Measurements from ENCODE around the gene SEMA6C. TPM values are rescaled to one million over a fixed set of nuclear protein-coding genes. Genes with fewer than 3 reads are reported as not detected.

SEMA6C gene
- total RNA-seq, 1 experiment from 2014 or later: 8.2 TPM

DNA sequence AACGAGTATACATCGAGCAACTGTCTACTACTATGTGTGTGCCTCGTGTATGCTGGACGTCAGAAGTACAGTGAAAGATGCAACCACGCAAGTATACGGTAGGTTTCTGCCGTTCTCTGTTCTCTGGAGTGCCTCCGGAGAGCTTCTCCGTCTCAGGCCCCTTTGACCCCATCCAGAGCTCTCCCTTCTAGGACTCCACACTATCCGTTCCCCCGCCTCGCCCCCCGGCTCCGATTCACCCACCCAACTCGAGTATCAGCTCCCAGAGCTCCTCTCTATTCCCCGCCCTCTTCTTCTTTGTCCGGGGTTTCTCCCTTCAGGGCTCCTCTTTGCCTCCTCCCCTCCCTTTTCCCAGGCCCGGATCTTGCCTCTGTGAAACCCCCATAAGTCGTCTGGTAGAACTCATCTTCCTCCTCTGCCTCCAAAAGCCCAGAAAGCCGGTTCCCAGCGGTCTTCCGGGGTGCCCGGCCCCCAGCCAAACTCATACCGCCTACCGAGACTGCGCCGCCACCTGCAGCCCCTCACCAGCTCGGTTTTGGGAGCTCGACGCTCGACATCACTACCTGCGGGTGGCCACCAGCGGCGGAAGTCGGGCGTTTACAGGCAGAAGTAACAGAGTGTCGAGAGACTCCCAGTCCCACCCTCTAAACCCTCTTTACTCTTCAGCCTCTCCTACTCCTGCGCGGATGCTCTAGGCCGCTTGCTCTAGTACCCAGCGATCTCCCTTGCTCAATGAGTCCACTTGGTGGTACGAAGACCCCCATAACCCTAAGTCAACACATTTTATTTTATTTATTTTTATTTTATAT lies 43.4 kb upstream of the SEMA6C start, which contains the start of gene VPS72:
VPS72 (minus strand) TSS at position 561 of the 809 bp plus-strand sequence; CDS start at position 485, 76 bp downstream.
- CTCF ChIA-PET: interaction anchor here (0.9 kb wide), 1 partner anchor 12 kb away, joined by 3 read pairs; no protein-coding TSS in a partner anchor
- intact Hi-C loops (cut with micrococcal nuclease): no loop called here
- no peak for TF ChIP-seq FOSL1 (IDR thresholded peaks at IDR 0.05; ENCODE audit: low read depth)
- TF ChIP-seq SRF (IDR thresholded peaks at IDR 0.05; ENCODE audit: low read depth): no peak
- TF ChIP-seq POLR2AphosphoS5 (IDR thresholded peaks at IDR 0.05; ENCODE audit: low read depth, low read length): peak; percentile 96
- no peak for TF ChIP-seq EZH2 (IDR thresholded peaks at IDR 0.05)
- 0 out of 2 replicates have a peak, but pooled peaks have one; percentile 36 for TF ChIP-seq ZFX (IDR thresholded peaks at IDR 0.05)
- TF ChIP-seq POLR2A (IDR thresholded peaks at IDR 0.05; ENCODE audit: borderline replicate concordance, extremely low read depth, insufficient read depth, insufficient read length): peak; percentile 95
- no peak for TF ChIP-seq EZH2phosphoT487 (IDR thresholded peaks at IDR 0.05; ENCODE audit: borderline replicate concordance)
- TF ChIP-seq ELF1 (IDR thresholded peaks at IDR 0.05; ENCODE audit: borderline replicate concordance, low read depth): no peak
- peak; percentile 51 for TF ChIP-seq TCF7L2 (IDR thresholded peaks at IDR 0.05; ENCODE audit: borderline replicate concordance, extremely low read depth, insufficient read depth, insufficient read length)
- no peak for TF ChIP-seq RAD21 (IDR thresholded peaks at IDR 0.05; ENCODE audit: low read depth)
- TF ChIP-seq SIN3A (IDR thresholded peaks at IDR 0.05; ENCODE audit: low read depth): no peak
- no peak for TF ChIP-seq CEBPB (IDR thresholded peaks at IDR 0.05; ENCODE audit: low read depth)
- TF ChIP-seq, protein P1, sequence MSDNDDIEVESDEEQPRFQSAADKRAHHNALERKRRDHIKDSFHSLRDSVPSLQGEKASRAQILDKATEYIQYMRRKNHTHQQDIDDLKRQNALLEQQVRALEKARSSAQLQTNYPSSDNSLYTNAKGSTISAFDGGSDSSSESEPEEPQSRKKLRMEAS (IDR thresholded peaks at IDR 0.05): no peak
- TF ChIP-seq JUND (IDR thresholded peaks at IDR 0.05): no peak
- TF ChIP-seq CBX3 (IDR thresholded peaks at IDR 0.05; ENCODE audit: low read depth): no peak
- TF ChIP-seq, protein P2, sequence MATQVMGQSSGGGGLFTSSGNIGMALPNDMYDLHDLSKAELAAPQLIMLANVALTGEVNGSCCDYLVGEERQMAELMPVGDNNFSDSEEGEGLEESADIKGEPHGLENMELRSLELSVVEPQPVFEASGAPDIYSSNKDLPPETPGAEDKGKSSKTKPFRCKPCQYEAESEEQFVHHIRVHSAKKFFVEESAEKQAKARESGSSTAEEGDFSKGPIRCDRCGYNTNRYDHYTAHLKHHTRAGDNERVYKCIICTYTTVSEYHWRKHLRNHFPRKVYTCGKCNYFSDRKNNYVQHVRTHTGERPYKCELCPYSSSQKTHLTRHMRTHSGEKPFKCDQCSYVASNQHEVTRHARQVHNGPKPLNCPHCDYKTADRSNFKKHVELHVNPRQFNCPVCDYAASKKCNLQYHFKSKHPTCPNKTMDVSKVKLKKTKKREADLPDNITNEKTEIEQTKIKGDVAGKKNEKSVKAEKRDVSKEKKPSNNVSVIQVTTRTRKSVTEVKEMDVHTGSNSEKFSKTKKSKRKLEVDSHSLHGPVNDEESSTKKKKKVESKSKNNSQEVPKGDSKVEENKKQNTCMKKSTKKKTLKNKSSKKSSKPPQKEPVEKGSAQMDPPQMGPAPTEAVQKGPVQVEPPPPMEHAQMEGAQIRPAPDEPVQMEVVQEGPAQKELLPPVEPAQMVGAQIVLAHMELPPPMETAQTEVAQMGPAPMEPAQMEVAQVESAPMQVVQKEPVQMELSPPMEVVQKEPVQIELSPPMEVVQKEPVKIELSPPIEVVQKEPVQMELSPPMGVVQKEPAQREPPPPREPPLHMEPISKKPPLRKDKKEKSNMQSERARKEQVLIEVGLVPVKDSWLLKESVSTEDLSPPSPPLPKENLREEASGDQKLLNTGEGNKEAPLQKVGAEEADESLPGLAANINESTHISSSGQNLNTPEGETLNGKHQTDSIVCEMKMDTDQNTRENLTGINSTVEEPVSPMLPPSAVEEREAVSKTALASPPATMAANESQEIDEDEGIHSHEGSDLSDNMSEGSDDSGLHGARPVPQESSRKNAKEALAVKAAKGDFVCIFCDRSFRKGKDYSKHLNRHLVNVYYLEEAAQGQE (IDR thresholded peaks at IDR 0.05; ENCODE audit: low read depth): no peak
- TF ChIP-seq ZNF274 (IDR thresholded peaks at IDR 0.05; ENCODE audit: low read depth, low read length): no peak
- TF ChIP-seq, protein P3, sequence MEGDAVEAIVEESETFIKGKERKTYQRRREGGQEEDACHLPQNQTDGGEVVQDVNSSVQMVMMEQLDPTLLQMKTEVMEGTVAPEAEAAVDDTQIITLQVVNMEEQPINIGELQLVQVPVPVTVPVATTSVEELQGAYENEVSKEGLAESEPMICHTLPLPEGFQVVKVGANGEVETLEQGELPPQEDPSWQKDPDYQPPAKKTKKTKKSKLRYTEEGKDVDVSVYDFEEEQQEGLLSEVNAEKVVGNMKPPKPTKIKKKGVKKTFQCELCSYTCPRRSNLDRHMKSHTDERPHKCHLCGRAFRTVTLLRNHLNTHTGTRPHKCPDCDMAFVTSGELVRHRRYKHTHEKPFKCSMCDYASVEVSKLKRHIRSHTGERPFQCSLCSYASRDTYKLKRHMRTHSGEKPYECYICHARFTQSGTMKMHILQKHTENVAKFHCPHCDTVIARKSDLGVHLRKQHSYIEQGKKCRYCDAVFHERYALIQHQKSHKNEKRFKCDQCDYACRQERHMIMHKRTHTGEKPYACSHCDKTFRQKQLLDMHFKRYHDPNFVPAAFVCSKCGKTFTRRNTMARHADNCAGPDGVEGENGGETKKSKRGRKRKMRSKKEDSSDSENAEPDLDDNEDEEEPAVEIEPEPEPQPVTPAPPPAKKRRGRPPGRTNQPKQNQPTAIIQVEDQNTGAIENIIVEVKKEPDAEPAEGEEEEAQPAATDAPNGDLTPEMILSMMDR (IDR thresholded peaks at IDR 0.05 in 2 of 3, conservative IDR thresholded peaks at IDR 0.05 in 1 of 3; ENCODE audit: borderline replicate concordance in 1 of 3, insufficient read depth in 1 of 3, low read depth in 2 of 3, low read length in 2 of 3): no peak
- peak; percentile 85 for TF ChIP-seq YY1 (IDR thresholded peaks at IDR 0.05; ENCODE audit: extremely low read depth, insufficient replicate concordance, low read depth, low read length)

More for the DNA sequence above, 43.4 kb upstream of the SEMA6C start, which contains the start of gene VPS72:
- H3K9me3 ChIP-seq (ENCODE audit: control insufficient read depth in 1 of 2, insufficient read depth in 1 of 2, low read depth in 1 of 2, low read length in 2 of 2): no peaks in the 10 kb centered on the region
- peak; percentile 80 for DNase-seq (ENCODE audit: low read depth, low spot score)
- peak; percentile 85 for ATAC-seq
- peaks cover 58% of the 10 kb centered on the region for H3K79me2 ChIP-seq (ENCODE audit: insufficient read depth, low read length)
- ChIA-PET RAD21 (ENCODE audit: low non-redundant PET in 1 of 2, low total read pairs in 2 of 2, uncharacterized antibody in 2 of 2, unreplicated experiment in 2 of 2) (interaction anchor here (0.6 to 1.0 kb wide), 2 partner anchors 18 to 61 kb away, joined by 3 to 4 read pairs; no protein-coding TSS in a partner anchor), POLR2A (interaction anchor here (0.7 to 1.3 kb wide), 4 partner anchors 14 to 92 kb away, joined by 3 to 9 read pairs (median 3); partner anchors contain the start of genes TMOD4 and ZNF687)
- H3K27me3 ChIP-seq (ENCODE audit: insufficient read depth, low read length): no peaks in the 10 kb centered on the region
- H3K4me2 ChIP-seq (ENCODE audit: low read length): peak within 1 kb of the TSS; percentile 90
- H3K27ac ChIP-seq (ENCODE audit: low read depth, low read length): peak within 1 kb of the TSS; percentile 72
- H3K36me3 ChIP-seq (ENCODE audit: control insufficient read depth in 1 of 2, insufficient read depth in 2 of 2, low read length in 2 of 2): peaks cover 6 to 8% of the 10 kb centered on the region in 2 experiments; a peak in 3 of 4 replicates
- peak within 1 kb of the TSS; percentile 84 for H3K9ac ChIP-seq (ENCODE audit: low read length)
- peak within 1 kb of the TSS; percentile 83 to 85 for H3K4me3 ChIP-seq (replicated peaks in 1 of 2; ENCODE audit: low read depth in 1 of 2, low read length in 2 of 2)
- BruUV-seq (replicated peaks): no TSS peak
- no peaks in the 10 kb centered on the region for H3K9me2 ChIP-seq (ENCODE audit: insufficient read depth)
- no peak within 1 kb of the TSS for H2AFZ ChIP-seq (ENCODE audit: low read depth, low read length, poor library complexity, severe bottlenecking)
- no peaks in the 10 kb centered on the region for H4K20me1 ChIP-seq (ENCODE audit: insufficient read depth)
- H3K4me1 ChIP-seq (ENCODE audit: control insufficient read depth in 1 of 2, insufficient read depth in 2 of 2, low read length in 2 of 2): peaks cover 17 to 29% of the 10 kb centered on the region in 2 experiments

All from HCT116 (cell line).